ENCODE data around the gene ZNF408.

- TF ChIP-seq, protein P1, sequence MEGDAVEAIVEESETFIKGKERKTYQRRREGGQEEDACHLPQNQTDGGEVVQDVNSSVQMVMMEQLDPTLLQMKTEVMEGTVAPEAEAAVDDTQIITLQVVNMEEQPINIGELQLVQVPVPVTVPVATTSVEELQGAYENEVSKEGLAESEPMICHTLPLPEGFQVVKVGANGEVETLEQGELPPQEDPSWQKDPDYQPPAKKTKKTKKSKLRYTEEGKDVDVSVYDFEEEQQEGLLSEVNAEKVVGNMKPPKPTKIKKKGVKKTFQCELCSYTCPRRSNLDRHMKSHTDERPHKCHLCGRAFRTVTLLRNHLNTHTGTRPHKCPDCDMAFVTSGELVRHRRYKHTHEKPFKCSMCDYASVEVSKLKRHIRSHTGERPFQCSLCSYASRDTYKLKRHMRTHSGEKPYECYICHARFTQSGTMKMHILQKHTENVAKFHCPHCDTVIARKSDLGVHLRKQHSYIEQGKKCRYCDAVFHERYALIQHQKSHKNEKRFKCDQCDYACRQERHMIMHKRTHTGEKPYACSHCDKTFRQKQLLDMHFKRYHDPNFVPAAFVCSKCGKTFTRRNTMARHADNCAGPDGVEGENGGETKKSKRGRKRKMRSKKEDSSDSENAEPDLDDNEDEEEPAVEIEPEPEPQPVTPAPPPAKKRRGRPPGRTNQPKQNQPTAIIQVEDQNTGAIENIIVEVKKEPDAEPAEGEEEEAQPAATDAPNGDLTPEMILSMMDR (IDR thresholded peaks at IDR 0.05) = no peak
- no peak for TF ChIP-seq YY1 (IDR thresholded peaks at IDR 0.05; ENCODE audit: low read depth)
- TF ChIP-seq EP300 (IDR thresholded peaks at IDR 0.05; ENCODE audit: borderline replicate concordance in 1 of 2, low read depth in 1 of 2, low read length in 1 of 2) = no peak
- TF ChIP-seq TAF1 (IDR thresholded peaks at IDR 0.05; ENCODE audit: borderline replicate concordance, low read depth, low read length) = no peak
These were observed 10.5 kb downstream of the ZNF408 start for GRCh38 chr11:46711303-46711702.
